Stomach (tissue), 9 donors: ENCODE data around the gene SMIM15. TPM values are rescaled to one million over a fixed set of nuclear protein-coding genes. Genes with fewer than 3 reads are reported as not detected.

Source experiments
- DNase-seq, 2 donors: peaks; one replicate each; pipeline versions ENCODE4 v3.0.0 to v3.0.0-alpha.2; 2013 to 2019
- H3K27ac ChIP-seq, 5 donors: fragments of 200-600 bp in 4 of 5; sonication (generic) in 4 of 5; one replicate each; pipeline ENCODE4 v1.5.1; 2013 to 2019; ENCODE audit warnings: mild to moderate bottlenecking in 1 of 5, moderate library complexity in 1 of 5
- H3K27me3 ChIP-seq, 3 donors: fragments of 200-600 bp; sonication (generic); one replicate each; pipeline ENCODE4 v1.5.1; 2017 to 2019; ENCODE audit warnings: mixed run types in 1 of 3
- H3K36me3 ChIP-seq, 4 donors: fragments of 200-600 bp; sonication (generic); 1 replicate in 3 of 4; 2 replicates in 1 of 4; pipeline ENCODE4 v1.5.1; 2016 to 2019
- H3K4me1 ChIP-seq, 4 donors: fragments of 200-600 bp; sonication (generic); one replicate each; pipeline ENCODE4 v1.5.1; 2016 to 2019
- H3K4me3 ChIP-seq, 4 donors: fragments of 200-600 bp; sonication (generic) in 3 of 4; one replicate each; pipeline ENCODE4 v1.5.1; 2016 to 2019; ENCODE audit warnings: mild to moderate bottlenecking in 1 of 4
- H3K9me3 ChIP-seq, 4 donors: fragments of 200-600 bp; sonication (generic); one replicate each; pipeline ENCODE4 v1.5.1; 2016 to 2019
- CTCF ChIP-seq, 7 experiments: fragments of 450-650 bp in 4 of 7; fragments of 200-600 bp in 3 of 7; sonication (generic) in 3 of 7; IDR thresholded peaks; one replicate each; pipeline ENCODE4 v1.5.1; 2016 to 2019; ENCODE audit warnings: antibody characterized with exemption in 7 of 7, control low read depth in 2 of 7, mild to moderate bottlenecking in 1 of 7
- EP300 ChIP-seq: sonication (generic); formaldehyde crosslinking; IDR thresholded peaks from one replicate; pipeline ENCODE4 v1.6.1; 2017; ENCODE audit warnings: antibody characterized with exemption
- POLR2A ChIP-seq, 4 donors: fragments of 450-650 bp; IDR thresholded peaks; one replicate each; pipeline ENCODE4 v1.6.1; 2016; ENCODE audit warnings: antibody characterized with exemption in 4 of 4, control low read depth in 2 of 4, mild to moderate bottlenecking in 1 of 4, moderate library complexity in 1 of 4
- POLR2AphosphoS5 ChIP-seq, 3 donors: sonication (generic); formaldehyde crosslinking; IDR thresholded peaks; one replicate each; pipeline ENCODE4 v1.6.1; 2016; ENCODE audit warnings: antibody characterized with exemption in 3 of 3
- WGBS, 5 donors: extraction: QIAGEN DNeasy Blood & Tissue Kit in 3 of 5; methylation state at CpG; one replicate each; pipeline versions ENCODE4 v1.1.5 to v1.1.7; 2013 to 2018; 5-methylcytosine and 5-hydroxymethylcytosine counted together
- intact Hi-C: fragments of 100-400 bp; cut with DNase I; formaldehyde crosslinking; loops from one replicate; pipeline ENCODE4 v1.15.1; 2023; ENCODE audit warnings: low total_unique reads
- polyA plus RNA-seq, 3 donors: library from polyadenylated mRNA; stranded (reverse); fragments of 200-250 nt; gene quantifications; one replicate each; pipeline ENCODE4 v1.2.3, GENCODE V29; 2013
- total RNA-seq, 5 donors: library from RNA; depleted of rRNA; stranded (reverse); fragments of >200 nt; gene quantifications; one replicate each; pipeline versions ENCODE4 v1.1.0 to v1.2.3, GENCODE V29; 2014 to 2016
- donor health status: healthy with polysubstance abuse.
- donor health status: Bipolar disorder and iron deficiency.
- donor health status: healthy.

The SMIM15 gene
- total and polyA plus RNA-seq, 8 donors: 21.6 to 60.8 (median 29.9) TPM

- Histone ChIP-seq H3K4me1 (peaks cover 0 to 16% (median 13%) of the 10 kb centered on the region in 4 donors), H3K36me3 (no peaks in the 10 kb centered on the region), H3K27ac (no peak overlapping the region), H3K27me3 (no peaks in the 10 kb centered on the region), H3K4me3 (no peak overlapping the region), H3K9me3 (no peaks in the 10 kb centered on the region)
- intact Hi-C loops: no loop called here
- WGBS, 5 donors: 46 to 55% (median 49%) methylated on average over 4 of the region's 4 CpGs
- DNase-seq: peak; percentile 32 to 71
- TF ChIP-seq CTCF (IDR thresholded peaks at IDR 0.05) (peak in 2 of 7 experiments; percentile 18 to 38), POLR2AphosphoS5 (IDR thresholded peaks at IDR 0.05) (no peak)
Observed at GRCh38 chr5:61167382-61167781, 5.1 kb upstream of the SMIM15 start.

GRCh38 chr5:61163905-61164304 lies 1.6 kb upstream of the SMIM15 start:
- Histone ChIP-seq H3K27ac (peak overlapping the region in 3 of 5 donors; percentile 90 to 94 (median 94)), H3K4me3 (no peak overlapping the region), H3K36me3 (peaks cover 5 to 19% (median 17%) of the 10 kb centered on the region in 4 donors), H3K27me3 (no peaks in the 10 kb centered on the region), H3K4me1 (peaks cover 18 to 43% (median 34%) of the 10 kb centered on the region in 4 donors), H3K9me3 (no peaks in the 10 kb centered on the region)
- intact Hi-C loops: no loop called here
- no peak for DNase-seq
- TF ChIP-seq POLR2AphosphoS5 (IDR thresholded peaks at IDR 0.05): no peak
- 95 to 98% (median 97%) methylated on average over 13 of the region's 13 CpGs for WGBS, 5 donors

- H3K27me3 ChIP-seq: no peaks in the 10 kb centered on the region
- H3K36me3 ChIP-seq: peaks cover 9 to 20% (median 19%) of the 10 kb centered on the region in 4 donors
- WGBS, 5 donors: 16 to 29% (median 23%) methylated on average over 13 to 14 of the region's 14 CpGs
- intact Hi-C loops: no loop called here
- peak in 1 of 2 donors; percentile 40 for DNase-seq
- no peaks in the 10 kb centered on the region for H3K9me3 ChIP-seq
- peak overlapping the region; percentile 90 to 95 (median 94) for H3K27ac ChIP-seq
- peaks cover 18 to 52% (median 38%) of the 10 kb centered on the region in 4 donors for H3K4me1 ChIP-seq
- no peak for TF ChIP-seq POLR2AphosphoS5 (IDR thresholded peaks at IDR 0.05)
- TF ChIP-seq CTCF (IDR thresholded peaks at IDR 0.05): no peak
- no peak for TF ChIP-seq EP300
- TF ChIP-seq POLR2A (IDR thresholded peaks at IDR 0.05): no peak
- peak overlapping the region; percentile 58 to 82 (median 68) for H3K4me3 ChIP-seq
Observed at GRCh38 chr5:61162832-61163567, 732 bp upstream of the SMIM15 start.

GRCh38 chr5:61160497-61160896 lies 1.8 kb downstream of the SMIM15 start:
- intact Hi-C loops: no loop called here
- Histone ChIP-seq H3K27ac (no peak overlapping the region), H3K4me1 (peaks cover 18 to 69% (median 43%) of the 10 kb centered on the region in 4 donors), H3K27me3 (no peaks in the 10 kb centered on the region), H3K36me3 (peaks cover 9 to 23% (median 20%) of the 10 kb centered on the region in 4 donors), H3K4me3 (peak overlapping the region in 3 of 4 donors; percentile 58 to 82 (median 72)), H3K9me3 (no peaks in the 10 kb centered on the region)
- DNase-seq: no peak
- 55 to 89% (median 77%) methylated on average over 3 of the region's 3 CpGs for WGBS, 5 donors
- TF ChIP-seq CTCF (IDR thresholded peaks at IDR 0.05) (no peak), POLR2AphosphoS5 (IDR thresholded peaks at IDR 0.05) (no peak), POLR2A (IDR thresholded peaks at IDR 0.05) (no peak), EP300 (no peak)

GRCh38 chr5:61159836-61160235 lies 2.4 kb downstream of the SMIM15 start:
- Histone ChIP-seq H3K4me1 (peaks cover 18 to 69% (median 43%) of the 10 kb centered on the region in 4 donors), H3K27me3 (no peaks in the 10 kb centered on the region), H3K9me3 (no peaks in the 10 kb centered on the region), H3K36me3 (peaks cover 9 to 27% (median 21%) of the 10 kb centered on the region in 4 donors), H3K4me3 (no peak overlapping the region), H3K27ac (no peak overlapping the region)
- intact Hi-C loops: no loop called here
- 39 to 54% (median 45%) methylated on average over 4 of the region's 4 CpGs for WGBS, 5 donors
- no peak for TF ChIP-seq POLR2A (IDR thresholded peaks at IDR 0.05)
- no peak for TF ChIP-seq POLR2AphosphoS5 (IDR thresholded peaks at IDR 0.05)
- TF ChIP-seq EP300: no peak
- no peak for TF ChIP-seq CTCF (IDR thresholded peaks at IDR 0.05)
- DNase-seq: no peak
